Right cardiac atrium (tissue), 5 donors: ENCODE measurements around the gene ABCB6. TPM values are rescaled to one million over a fixed set of nuclear protein-coding genes. Genes with fewer than 3 reads are reported as not detected.

Experiments used
- ATAC-seq, 2 donors: fragments of 200-7000 bp; cut with Tn5 transposase; one replicate each; pipeline versions ENCODE4 v1.8.0 to v1.9.1; 2020; ENCODE audit warnings: moderate library complexity in 2 of 2, mild to moderate bottlenecking in 1 of 2
- DNase-seq, 3 donors: peaks; one replicate each; pipeline ENCODE4 v3.0.0-alpha.2; 2020
- H3K27ac ChIP-seq: one replicate; pipeline ENCODE4 v1.5.1; 2013; ENCODE audit warnings: mild to moderate bottlenecking, low read length, control low read depth, moderate library complexity
- H3K27me3 ChIP-seq: one replicate; pipeline ENCODE4 v1.6.1; 2013; ENCODE audit not compliant: control insufficient read depth, insufficient read depth
- H3K4me1 ChIP-seq: one replicate; pipeline ENCODE4 v1.6.1; 2013; ENCODE audit warnings: low read length; ENCODE audit not compliant: control insufficient read depth, insufficient read depth
- H3K4me3 ChIP-seq: one replicate; pipeline ENCODE4 v1.5.1; 2013; ENCODE audit warnings: low read length, control low read depth
- H3K9me3 ChIP-seq: one replicate; pipeline ENCODE4 v1.6.1; 2013; ENCODE audit warnings: low read length; ENCODE audit not compliant: control insufficient read depth
- WGBS: extraction: QIAGEN DNeasy Blood & Tissue Kit; methylation state at CpG from one replicate; pipeline ENCODE4 v1.1.7; 2013; 5-methylcytosine and 5-hydroxymethylcytosine counted together
- intact Hi-C, 4 donors: fragments of 100-400 bp; cut with DNase I; formaldehyde crosslinking; loops; one replicate each; pipeline versions ENCODE4 v1.11.0 to v1.14.0; 2022 to 2023
- polyA plus RNA-seq: library from polyadenylated mRNA; stranded (reverse); fragments of 200-250 nt; gene quantifications from one replicate; pipeline ENCODE4 v1.2.3, GENCODE V29; 2013
- total RNA-seq, 4 donors: library from RNA; stranded (reverse); fragmentation: NEBNext Ultra II Directional; extraction: Animal tissue kit (Norgen Biotek cat#: 25700); gene quantifications; one replicate each; pipeline ENCODE4 v1.2.1, GENCODE V29; 2021
- donor health status: healthy with polysubstance abuse.
- donor health status: DM: no; HTN: yes; CAD: no.
- donor health status: DM: no; HTN: no; CAD: no.
- donor health status: DM: no; HTN: yes; CAD: no; lungs with severe emphysema.
- donor health status: DM: yes; HTN: yes; CAD: no.

Gene ABCB6
- total and polyA plus RNA-seq, 5 donors, result 19.4 to 30.5 (median 23.4) TPM

- 1% methylated on average over 49 of the region's 49 CpGs for WGBS
- ATAC-seq (peak; percentile 35 to 43), DNase-seq (peak; percentile 46 to 79 (median 73))
- Histone ChIP-seq H3K27me3 (no peaks in the 10 kb centered on the region), H3K9me3 (no peaks in the 10 kb centered on the region), H3K4me1 (peaks cover 12% of the 10 kb centered on the region), H3K27ac (peak within 1 kb of the TSS; percentile 50), H3K4me3 (peak within 1 kb of the TSS; percentile 56)
- intact Hi-C loops, result no loop called here
These were observed 34.4 kb upstream of the ABCB6 start, which contains the start of gene TUBA4B for GRCh38 chr2:219252900-219253752. TUBA4B (plus strand) TSS chr2:219253243; CDS start chr2:219253408, 165 bp downstream.

- WGBS, result 13% methylated on average over 9 of the region's 9 CpGs
- H3K9me3 ChIP-seq, result no peaks in the 10 kb centered on the region
- peaks cover 12% of the 10 kb centered on the region for H3K4me1 ChIP-seq
- ATAC-seq, result no peak
- peak overlapping the region; percentile 27 for H3K27ac ChIP-seq
- peak overlapping the region; percentile 56 for H3K4me3 ChIP-seq
- intact Hi-C loops, result no loop called here
- DNase-seq, result no peak
- no peaks in the 10 kb centered on the region for H3K27me3 ChIP-seq
These were observed 33.8 kb upstream of the ABCB6 start for GRCh38 chr2:219252570-219252899.

GRCh38 chr2:219252084-219252483 lies 33.3 kb upstream of the ABCB6 start:
- no peaks in the 10 kb centered on the region for H3K27me3 ChIP-seq
- intact Hi-C loops, result no loop called here
- DNase-seq (peak in 1 of 3 donors; percentile 27), ATAC-seq (no peak)
- WGBS, result 55% methylated on average over 5 of the region's 5 CpGs
- H3K9me3 ChIP-seq, result no peaks in the 10 kb centered on the region
- peak overlapping the region; percentile 0 for H3K27ac ChIP-seq
- H3K4me3 ChIP-seq, result no peak overlapping the region
- H3K4me1 ChIP-seq, result peaks cover 12% of the 10 kb centered on the region

GRCh38 chr2:219251656-219252055 lies 32.9 kb upstream of the ABCB6 start:
- peak overlapping the region; percentile 0 for H3K27ac ChIP-seq
- H3K4me1 ChIP-seq, result peaks cover 12% of the 10 kb centered on the region
- H3K9me3 ChIP-seq, result no peaks in the 10 kb centered on the region
- 62% methylated on average over 6 of the region's 6 CpGs for WGBS
- no peak for DNase-seq
- H3K4me3 ChIP-seq, result no peak overlapping the region
- intact Hi-C loops, result no loop called here
- ATAC-seq, result no peak
- H3K27me3 ChIP-seq, result no peaks in the 10 kb centered on the region

GRCh38 chr2:219250049-219250781 lies 31.5 kb upstream of the ABCB6 start:
- no peaks in the 10 kb centered on the region for H3K9me3 ChIP-seq
- intact Hi-C loops, result no loop called here
- DNase-seq, result peak in 1 of 3 donors; percentile 54
- peaks cover 15% of the 10 kb centered on the region for H3K4me1 ChIP-seq
- no peak for ATAC-seq
- H3K27ac ChIP-seq, result peak overlapping the region; percentile 84
- 88% methylated on average over 22 of the region's 22 CpGs for WGBS
- H3K4me3 ChIP-seq, result no peak overlapping the region
- no peaks in the 10 kb centered on the region for H3K27me3 ChIP-seq

GRCh38 chr2:219249203-219249980 lies 30.6 kb upstream of the ABCB6 start:
- Histone ChIP-seq H3K4me3 (no peak overlapping the region), H3K9me3 (no peaks in the 10 kb centered on the region), H3K4me1 (peaks cover 15% of the 10 kb centered on the region), H3K27ac (peak overlapping the region; percentile 84), H3K27me3 (no peaks in the 10 kb centered on the region)
- DNase-seq, result peak; percentile 62 to 84 (median 82)
- peak in 1 of 2 donors; percentile 35 for ATAC-seq
- intact Hi-C loops, result loop anchor here in 1 of 4 donors (10.0 kb wide), 1 partner anchor 45 kb away; no protein-coding TSS in a partner anchor
- WGBS, result 31% methylated on average over 7 of the region's 7 CpGs

GRCh38 chr2:219248845-219249202 lies 30.1 kb upstream of the ABCB6 start:
- no peak for ATAC-seq
- 77% methylated on average over 2 of the region's 2 CpGs for WGBS
- peaks cover 15% of the 10 kb centered on the region for H3K4me1 ChIP-seq
- DNase-seq, result peak in 1 of 3 donors; percentile 23
- no peak overlapping the region for H3K4me3 ChIP-seq
- H3K9me3 ChIP-seq, result no peaks in the 10 kb centered on the region
- intact Hi-C loops, result loop anchor here in 1 of 4 donors (10.0 kb wide), 1 partner anchor 46 kb away; no protein-coding TSS in a partner anchor
- peak overlapping the region; percentile 84 for H3K27ac ChIP-seq
- no peaks in the 10 kb centered on the region for H3K27me3 ChIP-seq

- Histone ChIP-seq H3K27ac (no peak overlapping the region), H3K4me1 (peaks cover 15% of the 10 kb centered on the region), H3K27me3 (no peaks in the 10 kb centered on the region), H3K9me3 (no peaks in the 10 kb centered on the region), H3K4me3 (no peak overlapping the region)
- ATAC-seq (no peak), DNase-seq (peak in 1 of 3 donors; percentile 38)
- intact Hi-C loops, result loop anchor here in 1 of 4 donors (10.0 kb wide), 1 partner anchor 47 kb away; no protein-coding TSS in a partner anchor
- 84% methylated on average over 17 of the region's 17 CpGs for WGBS
These were observed 29.2 kb upstream of the ABCB6 start for GRCh38 chr2:219247678-219248642.

GRCh38 chr2:219246559-219246958 lies 27.8 kb upstream of the ABCB6 start:
- H3K27ac ChIP-seq, result no peak overlapping the region
- peaks cover 15% of the 10 kb centered on the region for H3K4me1 ChIP-seq
- intact Hi-C loops, result loop anchor here in 1 of 4 donors (10.0 kb wide), 1 partner anchor 48 kb away; no protein-coding TSS in a partner anchor
- 93% methylated on average over 10 of the region's 10 CpGs for WGBS
- H3K4me3 ChIP-seq, result no peak overlapping the region
- no peaks in the 10 kb centered on the region for H3K9me3 ChIP-seq
- DNase-seq (peak in 1 of 3 donors; percentile 33), ATAC-seq (no peak)
- H3K27me3 ChIP-seq, result no peaks in the 10 kb centered on the region

GRCh38 chr2:219245899-219246230 lies 27.1 kb upstream of the ABCB6 start:
- no peak for DNase-seq
- Histone ChIP-seq H3K4me1 (peaks cover 15% of the 10 kb centered on the region), H3K9me3 (no peaks in the 10 kb centered on the region), H3K27me3 (no peaks in the 10 kb centered on the region), H3K27ac (peak overlapping the region; percentile 74), H3K4me3 (peak overlapping the region; percentile 48)
- 16% methylated on average over 10 of the region's 10 CpGs for WGBS
- intact Hi-C loops, result loop anchor here in 1 of 4 donors (10.0 kb wide), 1 partner anchor 49 kb away; no protein-coding TSS in a partner anchor
- ATAC-seq, result no peak
